GM23338 (cell line): Measurements from ENCODE around the gene LMX1B.

Source experiments
- CREB1 ChIP-seq: fragments of 250-450 bp; sonication (Bioruptor Pico); IDR thresholded peaks from 2 replicates; pipeline ENCODE4 v1.5.0; 2020; ENCODE audit warnings: low read depth, mild to moderate bottlenecking, moderate library complexity
- EZH2 ChIP-seq: fragments of 200-600 bp; sonication (generic); IDR thresholded peaks from one replicate; pipeline ENCODE4 v1.8.0; 2017; ENCODE audit warnings: antibody characterized with exemption, mild to moderate bottlenecking, low read depth; ENCODE audit not compliant: unreplicated experiment
- EZH2phosphoT487 ChIP-seq: fragments of 200-600 bp; sonication (generic); IDR thresholded peaks from one replicate; pipeline ENCODE4 v1.8.1; 2018; ENCODE audit warnings: antibody characterized with exemption; ENCODE audit not compliant: unreplicated experiment
- JUNB ChIP-seq: IDR thresholded peaks from one replicate; pipeline ENCODE4 v1.6.1; 2016; ENCODE audit warnings: antibody characterized with exemption; ENCODE audit not compliant: unreplicated experiment
- STAT1 ChIP-seq: IDR thresholded peaks from one replicate; pipeline ENCODE4 v1.6.1; 2016; ENCODE audit warnings: antibody characterized with exemption; ENCODE audit not compliant: unreplicated experiment
- TF ChIP-seq, protein P1 (sequence below), 2 experiments: fragments of 200-600 bp in 1 of 2; sonication (generic) in 1 of 2; conservative IDR thresholded peaks; 2 replicates each; pipeline versions ENCODE4 v1.5.1 to v1.6.1; 2016 to 2017; ENCODE audit warnings: antibody characterized with exemption in 2 of 2, low read depth in 2 of 2, mild to moderate bottlenecking in 2 of 2, moderate library complexity in 1 of 2
- TF ChIP-seq, protein P2 (sequence below): IDR thresholded peaks from 2 replicates; pipeline ENCODE4 v1.6.1; 2016; ENCODE audit warnings: antibody characterized with exemption

DNA sequence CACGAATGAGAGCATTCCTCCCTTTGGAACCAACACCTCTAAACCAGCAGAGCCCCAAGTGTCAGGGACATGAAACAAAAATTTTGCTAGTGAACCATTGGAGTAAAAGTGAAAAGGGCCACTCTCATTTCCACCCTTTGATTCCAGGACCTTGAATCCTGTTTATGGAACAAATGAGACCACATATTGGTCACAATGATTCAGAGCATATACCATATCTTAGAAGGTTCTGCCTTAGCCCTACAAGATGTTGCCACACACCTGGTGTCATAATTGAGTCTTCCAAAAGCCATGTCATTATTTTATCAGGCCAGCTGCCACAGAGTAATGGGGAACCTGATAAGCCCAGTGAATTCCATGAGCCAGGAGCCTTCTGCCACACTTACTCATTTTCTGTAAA is 124.8 kb downstream of the LMX1B start:
- no peak for TF ChIP-seq CREB1 (CRISPR knock-in tag)
- no peak for TF ChIP-seq EZH2phosphoT487
- TF ChIP-seq STAT1, result no peak
- no peak for TF ChIP-seq JUNB
- TF ChIP-seq, protein P1, sequence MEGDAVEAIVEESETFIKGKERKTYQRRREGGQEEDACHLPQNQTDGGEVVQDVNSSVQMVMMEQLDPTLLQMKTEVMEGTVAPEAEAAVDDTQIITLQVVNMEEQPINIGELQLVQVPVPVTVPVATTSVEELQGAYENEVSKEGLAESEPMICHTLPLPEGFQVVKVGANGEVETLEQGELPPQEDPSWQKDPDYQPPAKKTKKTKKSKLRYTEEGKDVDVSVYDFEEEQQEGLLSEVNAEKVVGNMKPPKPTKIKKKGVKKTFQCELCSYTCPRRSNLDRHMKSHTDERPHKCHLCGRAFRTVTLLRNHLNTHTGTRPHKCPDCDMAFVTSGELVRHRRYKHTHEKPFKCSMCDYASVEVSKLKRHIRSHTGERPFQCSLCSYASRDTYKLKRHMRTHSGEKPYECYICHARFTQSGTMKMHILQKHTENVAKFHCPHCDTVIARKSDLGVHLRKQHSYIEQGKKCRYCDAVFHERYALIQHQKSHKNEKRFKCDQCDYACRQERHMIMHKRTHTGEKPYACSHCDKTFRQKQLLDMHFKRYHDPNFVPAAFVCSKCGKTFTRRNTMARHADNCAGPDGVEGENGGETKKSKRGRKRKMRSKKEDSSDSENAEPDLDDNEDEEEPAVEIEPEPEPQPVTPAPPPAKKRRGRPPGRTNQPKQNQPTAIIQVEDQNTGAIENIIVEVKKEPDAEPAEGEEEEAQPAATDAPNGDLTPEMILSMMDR (conservative IDR thresholded peaks at IDR 0.05; ENCODE audit: low read depth in 2 of 2), result no peak
- no peak for TF ChIP-seq EZH2
- TF ChIP-seq, protein P2, sequence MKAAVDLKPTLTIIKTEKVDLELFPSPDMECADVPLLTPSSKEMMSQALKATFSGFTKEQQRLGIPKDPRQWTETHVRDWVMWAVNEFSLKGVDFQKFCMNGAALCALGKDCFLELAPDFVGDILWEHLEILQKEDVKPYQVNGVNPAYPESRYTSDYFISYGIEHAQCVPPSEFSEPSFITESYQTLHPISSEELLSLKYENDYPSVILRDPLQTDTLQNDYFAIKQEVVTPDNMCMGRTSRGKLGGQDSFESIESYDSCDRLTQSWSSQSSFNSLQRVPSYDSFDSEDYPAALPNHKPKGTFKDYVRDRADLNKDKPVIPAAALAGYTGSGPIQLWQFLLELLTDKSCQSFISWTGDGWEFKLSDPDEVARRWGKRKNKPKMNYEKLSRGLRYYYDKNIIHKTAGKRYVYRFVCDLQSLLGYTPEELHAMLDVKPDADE, result no peak
